GM23248 (cell line): ENCODE results near the gene CYP2B6.
"Not testable (repeated sequence)": the region's sequence is repeated elsewhere in the genome, so short reads cannot be mapped to it uniquely, and the experiment has no call there.

ENCODE experiments used
- EZH2 ChIP-seq: fragments of 200-600 bp; sonication (generic); IDR thresholded peaks from 2 replicates; pipeline ENCODE4 v1.6.1; 2018; ENCODE audit warnings: antibody characterized with exemption, mild to moderate bottlenecking; ENCODE audit not compliant: insufficient read depth, poor library complexity, severe bottlenecking
- EZH2phosphoT487 ChIP-seq: fragments of 200-600 bp; sonication (generic); IDR thresholded peaks from 2 replicates; pipeline ENCODE4 v1.6.1; 2018; ENCODE audit warnings: antibody characterized with exemption, moderate library complexity, mild to moderate bottlenecking, low read depth; ENCODE audit not compliant: insufficient read depth

GRCh38 chr19:40999018-40999417 lies 7.9 kb downstream of the CYP2B6 start:
- not testable (repeated sequence) for TF ChIP-seq EZH2, EZH2phosphoT487
